Endothelial cell (in vitro differentiated cells): ENCODE results near the gene SMARCA2. TPM values are rescaled to one million over a fixed set of nuclear protein-coding genes. Genes with fewer than 3 reads are reported as not detected.

ENCODE experiments used
- DNase-seq: peaks from one replicate; pipeline ENCODE4 v3.0.0; 2021; ENCODE audit warnings: low spot score
- H3K27ac Mint-ChIP-seq: one replicate; pipeline ENCODE4 v1.8.0; 2021; ENCODE audit warnings: mixed read lengths, inconsistent platforms; ENCODE audit not compliant: unreplicated experiment
- H3K27me3 Mint-ChIP-seq: one replicate; pipeline ENCODE4 v1.8.0; 2021; ENCODE audit warnings: mild to moderate bottlenecking, moderate library complexity, mixed read lengths, inconsistent platforms; ENCODE audit not compliant: unreplicated experiment
- H3K36me3 Mint-ChIP-seq: one replicate; pipeline ENCODE4 v1.8.0; 2021; ENCODE audit warnings: mild to moderate bottlenecking, low read depth, mixed read lengths, inconsistent platforms; ENCODE audit not compliant: unreplicated experiment
- H3K4me1 Mint-ChIP-seq: one replicate; pipeline ENCODE4 v1.8.0; 2021; ENCODE audit warnings: mild to moderate bottlenecking, mixed read lengths, inconsistent platforms; ENCODE audit not compliant: unreplicated experiment
- H3K4me3 Mint-ChIP-seq: one replicate; pipeline ENCODE4 v1.8.0; 2021; ENCODE audit warnings: mild to moderate bottlenecking, mixed read lengths, inconsistent platforms; ENCODE audit not compliant: unreplicated experiment
- H3K9me3 Mint-ChIP-seq: one replicate; pipeline ENCODE4 v1.8.0; 2021; ENCODE audit warnings: mixed read lengths, inconsistent platforms; ENCODE audit not compliant: unreplicated experiment
- total RNA-seq: library from RNA; stranded (reverse); fragmentation: NEBNext Ultra II Directional; extraction: Animal tissue kit (Norgen Biotek cat#: 25700); gene quantifications from one replicate; pipeline ENCODE4 v1.2.1, GENCODE V29; 2021; ENCODE audit not compliant: unreplicated experiment
- TF ChIP-seq, protein P1 (sequence below): fragments of 200-600 bp; sonication (generic); IDR thresholded peaks from one replicate; pipeline ENCODE4 v1.5.0; 2021; ENCODE audit warnings: antibody characterized with exemption; ENCODE audit not compliant: unreplicated experiment

SMARCA2 gene
- total RNA-seq, 1 donor from 2014 or later, result 43.7 TPM

DNA sequence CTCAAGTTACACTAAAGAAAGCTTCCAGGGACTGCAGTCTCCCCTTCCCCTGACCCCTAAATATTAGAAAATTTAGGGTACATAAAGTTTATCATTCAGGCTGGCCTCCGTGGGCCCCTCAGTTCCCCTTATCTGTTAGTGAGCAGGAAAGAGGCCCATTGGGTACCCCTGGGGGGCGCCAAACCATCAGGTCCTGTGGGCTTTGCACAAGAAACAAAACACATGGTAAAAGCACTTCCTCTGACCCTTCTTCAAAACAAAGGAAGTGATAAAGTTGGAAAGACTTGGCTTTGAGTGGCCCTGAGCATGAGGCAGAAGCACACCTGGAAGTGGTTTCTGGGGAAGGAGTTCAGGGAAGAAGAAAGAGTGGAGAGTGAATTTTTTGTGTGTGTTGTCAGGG, 213.0 kb downstream of the SMARCA2 start:
- no peaks in the 10 kb centered on the region for H3K9me3 Mint-ChIP-seq
- H3K27me3 Mint-ChIP-seq, result peaks cover 4% of the 10 kb centered on the region
- peaks cover 9% of the 10 kb centered on the region for H3K4me1 Mint-ChIP-seq
- H3K27ac Mint-ChIP-seq, result no peak overlapping the region
- TF ChIP-seq, protein P1, sequence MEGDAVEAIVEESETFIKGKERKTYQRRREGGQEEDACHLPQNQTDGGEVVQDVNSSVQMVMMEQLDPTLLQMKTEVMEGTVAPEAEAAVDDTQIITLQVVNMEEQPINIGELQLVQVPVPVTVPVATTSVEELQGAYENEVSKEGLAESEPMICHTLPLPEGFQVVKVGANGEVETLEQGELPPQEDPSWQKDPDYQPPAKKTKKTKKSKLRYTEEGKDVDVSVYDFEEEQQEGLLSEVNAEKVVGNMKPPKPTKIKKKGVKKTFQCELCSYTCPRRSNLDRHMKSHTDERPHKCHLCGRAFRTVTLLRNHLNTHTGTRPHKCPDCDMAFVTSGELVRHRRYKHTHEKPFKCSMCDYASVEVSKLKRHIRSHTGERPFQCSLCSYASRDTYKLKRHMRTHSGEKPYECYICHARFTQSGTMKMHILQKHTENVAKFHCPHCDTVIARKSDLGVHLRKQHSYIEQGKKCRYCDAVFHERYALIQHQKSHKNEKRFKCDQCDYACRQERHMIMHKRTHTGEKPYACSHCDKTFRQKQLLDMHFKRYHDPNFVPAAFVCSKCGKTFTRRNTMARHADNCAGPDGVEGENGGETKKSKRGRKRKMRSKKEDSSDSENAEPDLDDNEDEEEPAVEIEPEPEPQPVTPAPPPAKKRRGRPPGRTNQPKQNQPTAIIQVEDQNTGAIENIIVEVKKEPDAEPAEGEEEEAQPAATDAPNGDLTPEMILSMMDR, result no peak
- no peaks in the 10 kb centered on the region for H3K36me3 Mint-ChIP-seq
- H3K4me3 Mint-ChIP-seq, result no peak overlapping the region
- peak; percentile 31 for DNase-seq

DNA sequence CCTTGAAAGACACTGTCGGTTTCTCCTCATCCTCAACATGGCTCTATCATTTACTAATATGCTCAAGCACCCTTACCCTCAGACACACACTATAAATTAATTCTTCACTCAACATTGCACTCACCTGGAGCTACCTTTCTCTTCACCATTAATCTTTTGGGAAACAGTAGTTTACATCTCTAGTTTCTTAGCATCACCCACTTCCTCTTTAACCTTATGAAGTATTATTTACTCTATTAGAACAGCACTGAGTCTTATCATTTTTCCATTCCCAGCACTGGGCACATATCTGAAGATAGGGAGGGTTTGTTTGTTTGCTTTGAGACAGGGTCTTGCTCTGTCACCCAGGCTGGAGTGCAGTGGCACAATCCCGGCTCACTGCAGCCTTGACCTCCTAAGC, 213.5 kb downstream of the SMARCA2 start:
- Mint-ChIP-seq H3K4me1 (peaks cover 9% of the 10 kb centered on the region), H3K9me3 (no peaks in the 10 kb centered on the region), H3K4me3 (no peak overlapping the region), H3K36me3 (no peaks in the 10 kb centered on the region), H3K27me3 (peaks cover 6% of the 10 kb centered on the region), H3K27ac (no peak overlapping the region)
- TF ChIP-seq, protein P1, result no peak
- no peak for DNase-seq

DNA sequence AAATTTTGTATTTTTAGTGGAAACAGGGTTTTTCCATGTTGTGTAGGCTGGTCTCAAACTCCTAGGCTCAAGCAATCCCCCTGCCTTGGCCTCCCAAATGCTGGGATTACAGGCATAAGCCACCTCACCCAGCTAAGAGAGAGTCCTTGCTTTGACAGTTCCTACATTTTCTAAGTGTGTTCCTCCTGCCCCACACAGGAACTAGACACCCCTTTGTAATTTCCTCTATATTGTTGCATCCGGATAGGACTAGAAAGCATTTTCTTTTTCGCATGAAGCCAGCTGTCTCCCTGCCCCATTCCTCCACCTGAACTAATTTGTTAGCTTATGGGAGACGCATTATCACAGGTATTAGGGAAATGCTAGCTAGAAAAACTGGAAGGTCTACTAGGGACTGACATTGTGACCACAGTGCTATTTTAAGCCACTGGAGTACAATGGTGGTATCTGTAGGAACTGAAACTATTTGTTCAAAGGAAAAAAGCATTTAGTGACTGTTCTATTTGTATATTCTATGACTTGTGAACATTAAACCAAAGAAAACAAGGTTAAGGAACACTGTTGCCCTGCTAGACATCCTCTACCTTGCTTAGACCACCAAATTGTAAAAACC, 214.1 kb downstream of the SMARCA2 start:
- H3K9me3 Mint-ChIP-seq, result no peaks in the 10 kb centered on the region
- no peak overlapping the region for H3K27ac Mint-ChIP-seq
- no peak for DNase-seq

DNA sequence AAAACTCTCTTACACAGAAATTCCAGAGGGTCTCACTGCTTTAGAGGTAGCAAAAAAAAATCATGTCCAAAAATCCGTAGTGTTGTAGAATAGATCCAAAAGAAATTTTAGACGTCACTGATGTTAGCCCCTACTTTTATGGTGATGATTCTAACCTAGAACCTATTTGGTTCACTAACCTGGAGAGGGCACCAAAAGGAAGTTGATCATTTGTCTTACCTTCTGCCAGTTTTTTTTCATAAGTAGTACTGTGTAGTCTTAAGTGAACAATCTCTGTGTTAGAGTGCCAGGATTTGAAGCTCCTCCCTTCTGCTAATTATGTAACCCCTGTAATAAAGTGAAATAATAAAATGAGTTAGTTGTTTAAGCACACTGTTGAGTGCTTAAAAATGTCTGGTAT, 215.2 kb downstream of the SMARCA2 start:
- no peaks in the 10 kb centered on the region for H3K9me3 Mint-ChIP-seq
- H3K4me3 Mint-ChIP-seq, result no peak overlapping the region
- H3K27me3 Mint-ChIP-seq, result peaks cover 6% of the 10 kb centered on the region
- H3K4me1 Mint-ChIP-seq, result peaks cover 9% of the 10 kb centered on the region
- DNase-seq, result no peak
- TF ChIP-seq, protein P1, result no peak
- no peak overlapping the region for H3K27ac Mint-ChIP-seq
- H3K36me3 Mint-ChIP-seq, result no peaks in the 10 kb centered on the region

More for the DNA sequence above, 214.1 kb downstream of the SMARCA2 start:
- Mint-ChIP-seq H3K27me3 (peaks cover 6% of the 10 kb centered on the region), H3K36me3 (no peaks in the 10 kb centered on the region), H3K4me3 (no peak overlapping the region), H3K4me1 (peaks cover 9% of the 10 kb centered on the region)
- TF ChIP-seq, protein P1, result no peak

DNA sequence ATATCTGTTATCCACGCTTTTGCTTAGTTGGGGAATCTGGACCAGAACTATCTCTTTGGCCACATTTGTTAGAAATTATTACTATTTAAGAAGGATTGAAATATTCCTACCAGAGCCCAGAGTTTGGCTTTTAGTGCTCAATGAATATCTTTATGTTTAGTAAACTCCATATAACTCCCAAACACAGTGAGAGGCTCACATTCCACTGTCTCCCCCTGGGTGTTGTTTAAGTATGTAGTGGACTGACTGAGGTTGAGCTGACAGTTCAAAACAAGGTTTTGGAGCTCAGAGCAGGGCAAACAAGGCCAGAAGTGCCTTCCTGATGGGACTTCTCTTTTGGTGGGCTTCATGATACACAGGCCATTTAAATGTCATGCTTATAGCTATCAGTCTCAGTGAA, 216.0 kb downstream of the SMARCA2 start:
- H3K4me3 Mint-ChIP-seq, result no peak overlapping the region
- H3K4me1 Mint-ChIP-seq, result peaks cover 9% of the 10 kb centered on the region
- TF ChIP-seq, protein P1, result no peak
- H3K36me3 Mint-ChIP-seq, result no peaks in the 10 kb centered on the region
- H3K27me3 Mint-ChIP-seq, result peaks cover 6% of the 10 kb centered on the region
- DNase-seq, result no peak
- no peak overlapping the region for H3K27ac Mint-ChIP-seq
- no peaks in the 10 kb centered on the region for H3K9me3 Mint-ChIP-seq
